Caco-2 (cell line): ENCODE results near the gene ZNF641. TPM values are rescaled to one million over a fixed set of nuclear protein-coding genes. Genes with fewer than 3 reads are reported as not detected.

Source experiments
- BruUV-seq: library from RNA; stranded (reverse); fragments of 400-500 nt; replicated peaks from 2 replicates; lab custom pipeline; 2021; lab: Mats Ljungman, UMichigan
- CTCF ChIA-PET: fragments of 300-600 bp; sonication (Branson Sonifier 250); formaldehyde crosslinking; loops from one replicate; lab custom pipeline; 2022; ENCODE audit warnings: antibody characterized with exemption; lab: Charles Lee
- POLR2A ChIA-PET: fragments of 300-600 bp; sonication (Branson Sonifier 250); formaldehyde crosslinking; loops from one replicate; lab custom pipeline; 2022; ENCODE audit warnings: antibody characterized with exemption; lab: Charles Lee
- DNase-seq, 2 experiments: peaks; one replicate each; pipeline versions ENCODE4 v3.0.0 to v3.0.0-alpha.2; 2020 to 2022
- H3K27me3 ChIP-seq: replicated peaks from 2 replicates; pipeline ENCODE4 v1.6.0; 2011; ENCODE audit warnings: low read length; ENCODE audit not compliant: control insufficient read depth, insufficient read depth
- H3K36me3 ChIP-seq: 2 replicates; pipeline ENCODE4 v1.5.1; 2011; ENCODE audit warnings: low read length; ENCODE audit not compliant: control insufficient read depth, insufficient read depth
- H3K4me1 ChIP-seq: fragments of 250-450 bp; sonication (Bioruptor Pico); 2 replicates; pipeline ENCODE4 v1.5.1; 2020; ENCODE audit warnings: mild to moderate bottlenecking
- H3K4me3 ChIP-seq: 2 replicates; pipeline ENCODE4 v1.5.1; 2011; ENCODE audit warnings: low read depth, mild to moderate bottlenecking, control low read depth, low read length
- H3K9me3 ChIP-seq: fragments of 250-450 bp; sonication (Bioruptor Pico); 2 replicates; pipeline ENCODE4 v1.5.1; 2020; ENCODE audit warnings: mild to moderate bottlenecking, moderate library complexity
- H3K27ac Mint-ChIP-seq: one replicate; pipeline ENCODE4 v1.8.0; 2022; ENCODE audit warnings: mixed read lengths; ENCODE audit not compliant: unreplicated experiment
- H3K27me3 Mint-ChIP-seq: one replicate; pipeline ENCODE4 v1.8.0; 2022; ENCODE audit warnings: mixed read lengths; ENCODE audit not compliant: insufficient read depth, unreplicated experiment
- H3K36me3 Mint-ChIP-seq: one replicate; pipeline ENCODE4 v1.8.0; 2022; ENCODE audit warnings: mild to moderate bottlenecking, mixed read lengths; ENCODE audit not compliant: insufficient read depth, unreplicated experiment
- H3K4me1 Mint-ChIP-seq: one replicate; pipeline ENCODE4 v1.8.0; 2022; ENCODE audit warnings: low read depth, mixed read lengths; ENCODE audit not compliant: unreplicated experiment
- H3K4me3 Mint-ChIP-seq: one replicate; pipeline ENCODE4 v1.8.0; 2022; ENCODE audit warnings: mild to moderate bottlenecking, moderate library complexity, mixed read lengths; ENCODE audit not compliant: unreplicated experiment
- H3K9me3 Mint-ChIP-seq: one replicate; pipeline ENCODE4 v1.8.0; 2022; ENCODE audit warnings: mixed read lengths; ENCODE audit not compliant: unreplicated experiment
- CTCF ChIP-seq, 2 experiments: fragments of 200-600 bp in 1 of 2; IDR thresholded peaks; 1 replicate in 1 of 2; 2 replicates in 1 of 2; pipeline versions ENCODE4 v1.5.1 to v1.8.0; 2011 to 2022; ENCODE audit warnings: antibody characterized with exemption in 1 of 2, control low read depth in 1 of 2, inconsistent platforms in 1 of 2, low read depth in 1 of 2, low read length in 1 of 2, mild to moderate bottlenecking in 1 of 2, moderate library complexity in 1 of 2; ENCODE audit not compliant: insufficient read depth in 1 of 2, severe bottlenecking in 1 of 2, unreplicated experiment in 1 of 2
- intact Hi-C: fragments of 100-400 bp; cut with micrococcal nuclease; formaldehyde crosslinking; loops from one replicate; pipeline ENCODE4 v1.10.0; 2022; ENCODE audit not compliant: unreplicated experiment
- total RNA-seq: library from RNA; stranded (reverse); gene quantifications from 2 replicates; pipeline ENCODE4 v1.2.3, GENCODE V29; 2022

ZNF641 gene
- total RNA-seq, 1 experiment from 2014 or later: 13.2 TPM

DNA sequence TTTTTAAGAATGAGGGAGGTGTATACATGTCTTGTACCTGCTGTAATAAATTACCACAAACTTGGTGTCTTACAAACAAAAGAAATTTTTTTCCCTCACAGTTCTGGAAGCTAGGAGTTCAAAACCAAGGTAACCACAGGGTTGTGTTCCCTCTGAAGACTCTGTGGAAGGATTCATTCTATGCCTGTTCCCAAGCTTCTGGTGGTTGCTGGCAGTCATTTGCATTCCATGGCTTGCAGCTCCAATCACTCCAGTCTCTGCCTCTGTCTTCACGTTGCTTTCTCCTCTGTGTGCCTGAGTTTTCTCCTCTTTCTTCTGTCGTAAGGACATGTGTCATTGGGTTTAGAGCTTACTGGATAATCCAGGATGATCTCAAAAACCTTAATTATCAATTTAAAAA, 15.4 kb upstream of the ZNF641 start:
- Mint-ChIP-seq H3K36me3 (no peaks in the 10 kb centered on the region), H3K27ac (no peak overlapping the region), H3K27me3 (peaks cover 14% of the 10 kb centered on the region), H3K4me1 (no peaks in the 10 kb centered on the region), H3K4me3 (no peak overlapping the region), H3K9me3 (no peaks in the 10 kb centered on the region)
- H3K9me3 ChIP-seq: 0 out of 2 replicates have a peak, but pooled peaks cover 2% of the 10 kb centered on the region
- CTCF ChIA-PET: no interaction called here
- DNase-seq: no peak
- no TSS peak for BruUV-seq
- POLR2A ChIA-PET: no interaction called here
- intact Hi-C loops: no loop called here
- TF ChIP-seq CTCF (IDR thresholded peaks at IDR 0.05; ENCODE audit: insufficient read depth in 1 of 2, low read depth in 1 of 2, low read length in 1 of 2, severe bottlenecking in 1 of 2, unreplicated experiment in 1 of 2): no peak
- no peaks in the 10 kb centered on the region for H3K4me1 ChIP-seq
- no peaks in the 10 kb centered on the region for H3K27me3 ChIP-seq
- no peaks in the 10 kb centered on the region for H3K36me3 ChIP-seq
- H3K4me3 ChIP-seq: no peak overlapping the region

GRCh38 chr12:48361664-48362339, 11.1 kb upstream of the ZNF641 start:
- H3K36me3 ChIP-seq: no peaks in the 10 kb centered on the region
- DNase-seq: no peak
- no peak overlapping the region for H3K4me3 ChIP-seq
- no peaks in the 10 kb centered on the region for H3K9me3 Mint-ChIP-seq
- peaks cover 7% of the 10 kb centered on the region for H3K4me1 Mint-ChIP-seq
- H3K27ac Mint-ChIP-seq: no peak overlapping the region
- ChIA-PET CTCF (no interaction called here), POLR2A (no interaction called here)
- H3K9me3 ChIP-seq: no peaks in the 10 kb centered on the region
- TF ChIP-seq CTCF (IDR thresholded peaks at IDR 0.05; ENCODE audit: insufficient read depth in 1 of 2, low read depth in 1 of 2, low read length in 1 of 2, severe bottlenecking in 1 of 2, unreplicated experiment in 1 of 2): no peak
- H3K4me3 Mint-ChIP-seq: no peak overlapping the region
- intact Hi-C loops: no loop called here
- H3K27me3 ChIP-seq: no peaks in the 10 kb centered on the region
- peaks cover 7% of the 10 kb centered on the region; the same call in 1 of the 2 replicates for H3K4me1 ChIP-seq
- peaks cover 3% of the 10 kb centered on the region for H3K27me3 Mint-ChIP-seq
- BruUV-seq: no TSS peak
- no peaks in the 10 kb centered on the region for H3K36me3 Mint-ChIP-seq

DNA sequence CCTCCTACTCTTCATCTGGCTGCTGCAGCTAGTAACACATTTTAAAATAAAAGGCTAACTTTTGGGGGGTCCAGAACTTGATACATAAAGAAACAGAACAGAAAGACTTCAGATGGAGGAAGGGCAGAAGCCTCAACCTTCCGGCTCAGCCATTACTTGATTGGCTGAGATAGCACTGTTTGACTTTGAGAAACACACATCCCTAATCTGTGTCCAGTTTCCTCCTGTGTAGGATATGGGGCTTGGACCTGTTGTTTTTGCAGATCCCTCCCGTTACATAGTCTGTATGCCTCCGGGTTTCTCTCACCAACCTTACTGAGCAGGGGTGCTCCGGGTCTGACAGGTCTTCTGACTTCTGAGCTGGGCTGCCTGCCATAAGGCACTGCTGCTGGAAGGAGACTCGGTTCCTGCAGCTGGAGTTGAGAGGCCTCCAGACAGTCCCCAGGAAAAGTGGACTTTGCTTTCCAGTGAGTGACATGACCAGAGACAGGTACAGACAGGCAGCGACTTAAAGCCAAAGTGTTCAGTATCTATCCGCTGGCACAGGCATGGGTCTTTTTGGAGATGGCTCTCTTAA, 8.3 kb upstream of the ZNF641 start:
- Mint-ChIP-seq H3K36me3 (no peaks in the 10 kb centered on the region), H3K4me1 (peaks cover 7% of the 10 kb centered on the region), H3K27me3 (no peaks in the 10 kb centered on the region), H3K4me3 (peak overlapping the region; percentile 22), H3K27ac (no peak overlapping the region), H3K9me3 (no peaks in the 10 kb centered on the region)
- peak; percentile 33 to 56 for DNase-seq
- TF ChIP-seq CTCF (IDR thresholded peaks at IDR 0.05; ENCODE audit: insufficient read depth in 1 of 2, low read depth in 1 of 2, low read length in 1 of 2, severe bottlenecking in 1 of 2, unreplicated experiment in 1 of 2): no peak
- intact Hi-C loops: no loop called here
- no TSS peak for BruUV-seq
- ChIA-PET CTCF (interaction anchor here (0.6 kb wide), 1 partner anchor 394 kb away, joined by 5 read pairs; no protein-coding TSS in a partner anchor), POLR2A (no interaction called here)
- H3K4me1 ChIP-seq: peaks cover 7% of the 10 kb centered on the region; the same call in 1 of the 2 replicates
- H3K36me3 ChIP-seq: no peaks in the 10 kb centered on the region
- H3K9me3 ChIP-seq: no peaks in the 10 kb centered on the region
- no peak overlapping the region for H3K4me3 ChIP-seq
- no peaks in the 10 kb centered on the region for H3K27me3 ChIP-seq
